Caco-2 (cell line): ENCODE data around the gene PARVB. TPM values are rescaled to one million over a fixed set of nuclear protein-coding genes. Genes with fewer than 3 reads are reported as not detected.

Experiments used
- BruUV-seq: library from RNA; stranded (reverse); fragments of 400-500 nt; replicated peaks from 2 replicates; lab custom pipeline; 2021; lab: Mats Ljungman, UMichigan
- CTCF ChIA-PET: fragments of 300-600 bp; sonication (Branson Sonifier 250); formaldehyde crosslinking; loops from one replicate; lab custom pipeline; 2022; ENCODE audit warnings: antibody characterized with exemption; lab: Charles Lee
- POLR2A ChIA-PET: fragments of 300-600 bp; sonication (Branson Sonifier 250); formaldehyde crosslinking; loops from one replicate; lab custom pipeline; 2022; ENCODE audit warnings: antibody characterized with exemption; lab: Charles Lee
- DNase-seq, 2 experiments: peaks; one replicate each; pipeline versions ENCODE4 v3.0.0 to v3.0.0-alpha.2; 2020 to 2022
- H3K27me3 ChIP-seq: replicated peaks from 2 replicates; pipeline ENCODE4 v1.6.0; 2011; ENCODE audit warnings: low read length; ENCODE audit not compliant: control insufficient read depth, insufficient read depth
- H3K36me3 ChIP-seq: 2 replicates; pipeline ENCODE4 v1.5.1; 2011; ENCODE audit warnings: low read length; ENCODE audit not compliant: control insufficient read depth, insufficient read depth
- H3K4me1 ChIP-seq: fragments of 250-450 bp; sonication (Bioruptor Pico); 2 replicates; pipeline ENCODE4 v1.5.1; 2020; ENCODE audit warnings: mild to moderate bottlenecking
- H3K4me3 ChIP-seq: 2 replicates; pipeline ENCODE4 v1.5.1; 2011; ENCODE audit warnings: low read depth, mild to moderate bottlenecking, control low read depth, low read length
- H3K9me3 ChIP-seq: fragments of 250-450 bp; sonication (Bioruptor Pico); 2 replicates; pipeline ENCODE4 v1.5.1; 2020; ENCODE audit warnings: mild to moderate bottlenecking, moderate library complexity
- H3K27ac Mint-ChIP-seq: one replicate; pipeline ENCODE4 v1.8.0; 2022; ENCODE audit warnings: mixed read lengths; ENCODE audit not compliant: unreplicated experiment
- H3K27me3 Mint-ChIP-seq: one replicate; pipeline ENCODE4 v1.8.0; 2022; ENCODE audit warnings: mixed read lengths; ENCODE audit not compliant: insufficient read depth, unreplicated experiment
- H3K36me3 Mint-ChIP-seq: one replicate; pipeline ENCODE4 v1.8.0; 2022; ENCODE audit warnings: mild to moderate bottlenecking, mixed read lengths; ENCODE audit not compliant: insufficient read depth, unreplicated experiment
- H3K4me1 Mint-ChIP-seq: one replicate; pipeline ENCODE4 v1.8.0; 2022; ENCODE audit warnings: low read depth, mixed read lengths; ENCODE audit not compliant: unreplicated experiment
- H3K4me3 Mint-ChIP-seq: one replicate; pipeline ENCODE4 v1.8.0; 2022; ENCODE audit warnings: mild to moderate bottlenecking, moderate library complexity, mixed read lengths; ENCODE audit not compliant: unreplicated experiment
- H3K9me3 Mint-ChIP-seq: one replicate; pipeline ENCODE4 v1.8.0; 2022; ENCODE audit warnings: mixed read lengths; ENCODE audit not compliant: unreplicated experiment
- CTCF ChIP-seq, 2 experiments: fragments of 200-600 bp in 1 of 2; IDR thresholded peaks; 1 replicate in 1 of 2; 2 replicates in 1 of 2; pipeline versions ENCODE4 v1.5.1 to v1.8.0; 2011 to 2022; ENCODE audit warnings: antibody characterized with exemption in 1 of 2, control low read depth in 1 of 2, inconsistent platforms in 1 of 2, low read depth in 1 of 2, low read length in 1 of 2, mild to moderate bottlenecking in 1 of 2, moderate library complexity in 1 of 2; ENCODE audit not compliant: insufficient read depth in 1 of 2, severe bottlenecking in 1 of 2, unreplicated experiment in 1 of 2
- intact Hi-C: fragments of 100-400 bp; cut with micrococcal nuclease; formaldehyde crosslinking; loops from one replicate; pipeline ENCODE4 v1.10.0; 2022; ENCODE audit not compliant: unreplicated experiment
- total RNA-seq: library from RNA; stranded (reverse); gene quantifications from 2 replicates; pipeline ENCODE4 v1.2.3, GENCODE V29; 2022

PARVB gene
- total RNA-seq, 1 experiment from 2014 or later: 28.8 TPM

GRCh38 chr22:44220727-44221680, 196.9 kb downstream of the PARVB start:
- intact Hi-C loops: no loop called here
- H3K4me3 ChIP-seq: no peak overlapping the region
- no peak for DNase-seq
- no peaks in the 10 kb centered on the region for H3K9me3 ChIP-seq
- Mint-ChIP-seq H3K4me3 (no peak overlapping the region), H3K36me3 (no peaks in the 10 kb centered on the region), H3K27ac (no peak overlapping the region), H3K4me1 (no peaks in the 10 kb centered on the region), H3K9me3 (no peaks in the 10 kb centered on the region), H3K27me3 (peaks cover 25% of the 10 kb centered on the region)
- TF ChIP-seq CTCF (IDR thresholded peaks at IDR 0.05; ENCODE audit: insufficient read depth in 1 of 2, low read depth in 1 of 2, low read length in 1 of 2, severe bottlenecking in 1 of 2, unreplicated experiment in 1 of 2): no peak
- no peaks in the 10 kb centered on the region for H3K4me1 ChIP-seq
- ChIA-PET POLR2A (no interaction called here), CTCF (no interaction called here)
- no peaks in the 10 kb centered on the region for H3K36me3 ChIP-seq
- no TSS peak for BruUV-seq
- no peaks in the 10 kb centered on the region; the same call in 1 of the 2 replicates for H3K27me3 ChIP-seq

GRCh38 chr22:44221710-44222475, 197.8 kb downstream of the PARVB start:
- H3K4me3 Mint-ChIP-seq: no peak overlapping the region
- H3K4me1 Mint-ChIP-seq: no peaks in the 10 kb centered on the region
- TF ChIP-seq CTCF (IDR thresholded peaks at IDR 0.05; ENCODE audit: insufficient read depth in 1 of 2, low read depth in 1 of 2, low read length in 1 of 2, severe bottlenecking in 1 of 2, unreplicated experiment in 1 of 2): no peak
- ChIA-PET POLR2A (no interaction called here), CTCF (no interaction called here)
- H3K36me3 Mint-ChIP-seq: no peaks in the 10 kb centered on the region
- Histone ChIP-seq H3K4me1 (no peaks in the 10 kb centered on the region), H3K4me3 (no peak overlapping the region), H3K36me3 (no peaks in the 10 kb centered on the region), H3K9me3 (no peaks in the 10 kb centered on the region), H3K27me3 (no peaks in the 10 kb centered on the region; the same call in 1 of the 2 replicates)
- no peak for DNase-seq
- no TSS peak for BruUV-seq
- no peak overlapping the region for H3K27ac Mint-ChIP-seq
- H3K9me3 Mint-ChIP-seq: no peaks in the 10 kb centered on the region
- H3K27me3 Mint-ChIP-seq: peaks cover 29% of the 10 kb centered on the region
- intact Hi-C loops: no loop called here

Other genes starting within 250 kb of the PARVB start
- gene EFCAB6, start 212.0 kb upstream of the PARVB start, total RNA-seq: not detected in 2 replicates
- gene SULT4A1, start 161.8 kb upstream of the PARVB start, total RNA-seq: not detected in 2 replicates
- gene PNPLA5, start 132.3 kb upstream of the PARVB start, total RNA-seq: not detected in 2 replicates
- gene PNPLA3, start 100.5 kb upstream of the PARVB start, total RNA-seq: 3.5 and 5.0 TPM in 2 replicates
- gene SAMM50, start 68.9 kb upstream of the PARVB start, total RNA-seq: 59.9 and 66.4 TPM in 2 replicates
- not detected in 2 replicates for gene PARVG, start 156.6 kb downstream of the PARVB start, total RNA-seq